Measurements from ENCODE around the gene PUS10.

The PUS10 gene

GRCh38 chr2:60961457-60961856 lies 56.6 kb downstream of the PUS10 start:
- no peak for TF ChIP-seq CTCF (IDR thresholded peaks at IDR 0.05; ENCODE audit: low read length, missing control alignments)
- no peak overlapping the region for H3K4me3 ChIP-seq (replicated peaks; ENCODE audit: low read depth, low read length)
- DNase-seq (ENCODE audit: low read depth) = peak; percentile 69

- no peak overlapping the region for H3K4me3 ChIP-seq (replicated peaks; ENCODE audit: low read depth, low read length)
- no peak for TF ChIP-seq CTCF (IDR thresholded peaks at IDR 0.05; ENCODE audit: low read length, missing control alignments)
- no peak for DNase-seq (ENCODE audit: low read depth)
Measured at GRCh38 chr2:60960706-60961105, 57.3 kb downstream of the PUS10 start.

- DNase-seq (ENCODE audit: low read depth) = no peak
- H3K4me3 ChIP-seq (replicated peaks; ENCODE audit: low read depth, low read length) = no peak overlapping the region
- no peak for TF ChIP-seq CTCF (IDR thresholded peaks at IDR 0.05; ENCODE audit: low read length, missing control alignments)
Measured at GRCh38 chr2:60959501-60959900, 58.6 kb downstream of the PUS10 start.

GRCh38 chr2:60958800-60959199 lies 59.3 kb downstream of the PUS10 start:
- no peak overlapping the region for H3K4me3 ChIP-seq (replicated peaks; ENCODE audit: low read depth, low read length)
- peak; percentile 81 for DNase-seq (ENCODE audit: low read depth)

GRCh38 chr2:60958361-60958760 lies 59.7 kb downstream of the PUS10 start:
- no peak overlapping the region for H3K4me3 ChIP-seq (replicated peaks; ENCODE audit: low read depth, low read length)
- no peak for TF ChIP-seq CTCF (IDR thresholded peaks at IDR 0.05; ENCODE audit: low read length, missing control alignments)
- DNase-seq (ENCODE audit: low read depth) = peak; percentile 11

More at GRCh38 chr2:60958800-60959199, 59.3 kb downstream of the PUS10 start:
- TF ChIP-seq CTCF (IDR thresholded peaks at IDR 0.05; ENCODE audit: low read length, missing control alignments) = no peak

- no peak for TF ChIP-seq CTCF (IDR thresholded peaks at IDR 0.05; ENCODE audit: low read length, missing control alignments)
- no peak overlapping the region for H3K4me3 ChIP-seq (replicated peaks; ENCODE audit: low read depth, low read length)
- peak; percentile 13 for DNase-seq (ENCODE audit: low read depth)
Measured at GRCh38 chr2:60957643-60958042, 60.4 kb downstream of the PUS10 start.

GRCh38 chr2:60957224-60957623 lies 60.8 kb downstream of the PUS10 start:
- no peak for DNase-seq (ENCODE audit: low read depth)
- no peak for TF ChIP-seq CTCF (IDR thresholded peaks at IDR 0.05; ENCODE audit: low read length, missing control alignments)
- H3K4me3 ChIP-seq (replicated peaks; ENCODE audit: low read depth, low read length) = no peak overlapping the region

Data from fibroblast of pulmonary artery (primary cell).